Measurements from ENCODE around the gene PTS.
A peak's percentile ranks its signal among the peaks of the same experiment; 100 is the strongest.
"Not testable (repeated sequence)": the region's sequence is repeated elsewhere in the genome, so short reads cannot be mapped to it uniquely, and the experiment has no call there.

PTS gene

GRCh38 chr11:112226062-112226830 lies at the start of gene PTS:
Gene PTS, plus strand, starts transcription at chr11:112226428. Its CDS starts 16 bp downstream, at chr11:112226444.
- DNase-seq: peak; percentile 95

GRCh38 chr11:112177589-112177988 lies 48.6 kb upstream of the PTS start:
- DNase-seq: no peak

- no peak for DNase-seq
These were observed 47.8 kb upstream of the PTS start for GRCh38 chr11:112178428-112178827.

- DNase-seq: no peak
These were observed 47.3 kb upstream of the PTS start for GRCh38 chr11:112178936-112179335.

- DNase-seq: no peak
These were observed 46.6 kb upstream of the PTS start for GRCh38 chr11:112179601-112180000.

- DNase-seq: no peak
These were observed 43.4 kb upstream of the PTS start for GRCh38 chr11:112182867-112183266.

- DNase-seq: peak; percentile 35
These were observed 40.3 kb upstream of the PTS start for GRCh38 chr11:112185883-112186282.

- DNase-seq: no peak
These were observed 39.9 kb upstream of the PTS start for GRCh38 chr11:112186304-112186703.

GRCh38 chr11:112195113-112195512 lies 31.1 kb upstream of the PTS start:
- not testable (repeated sequence) for DNase-seq

- DNase-seq: no peak
These were observed 30.3 kb upstream of the PTS start for GRCh38 chr11:112195951-112196351.

- DNase-seq: no peak
These were observed 29.6 kb upstream of the PTS start for GRCh38 chr11:112196519-112197087.

- DNase-seq: not testable (repeated sequence)
These were observed 27.1 kb upstream of the PTS start for GRCh38 chr11:112199101-112199500.

- DNase-seq: no peak
These were observed 26.0 kb upstream of the PTS start for GRCh38 chr11:112200252-112200651.

- no peak for DNase-seq
These were observed 20.2 kb upstream of the PTS start for GRCh38 chr11:112206071-112206470.

- DNase-seq: no peak
These were observed 15.3 kb upstream of the PTS start for GRCh38 chr11:112210890-112211289.

- no peak for DNase-seq
These were observed 14.7 kb upstream of the PTS start for GRCh38 chr11:112211536-112211935.

GRCh38 chr11:112212290-112212689 lies 13.9 kb upstream of the PTS start:
- DNase-seq: no peak

GRCh38 chr11:112212710-112213109 lies 13.5 kb upstream of the PTS start:
- no peak for DNase-seq

GRCh38 chr11:112213753-112214152 lies 12.5 kb upstream of the PTS start:
- no peak for DNase-seq

GRCh38 chr11:112215621-112216020 lies 10.6 kb upstream of the PTS start:
- DNase-seq: no peak

GRCh38 chr11:112216561-112217105 lies 9.6 kb upstream of the PTS start:
- DNase-seq: no peak

GRCh38 chr11:112219476-112220232 lies 6.6 kb upstream of the PTS start:
- DNase-seq: peak; percentile 82

GRCh38 chr11:112221274-112221835 lies 4.9 kb upstream of the PTS start:
- peak; percentile 10 for DNase-seq

Data from DMS53 (cell line).